A549 (cell line): Measurements from ENCODE around the gene EP400. TPM values are rescaled to one million over a fixed set of nuclear protein-coding genes. Genes with fewer than 3 reads are reported as not detected.

Experiments
- ATAC-seq, 2 experiments: fragments of 200-7000 bp in 1 of 2; fragments of >200 bp in 1 of 2; cut with Nextera tagmentation in 1 of 2; cut with Tn5 transposase in 1 of 2; 3 replicates each; pipeline versions ENCODE4 v1.8.0 to v1.9.1; 2018 to 2020; ENCODE audit warnings: mild to moderate bottlenecking in 1 of 2, moderate library complexity in 1 of 2
- CTCF ChIA-PET: fragments of 300-600 bp; sonication (Branson Sonifier 250); formaldehyde crosslinking; extraction: SDS; loops from one replicate; lab custom pipeline; 2021; ENCODE audit warnings: antibody characterized with exemption, inconsistent platforms; lab: Yijun Ruan, JAX
- POLR2A ChIA-PET: fragments of 350-600 bp; formaldehyde crosslinking; extraction: SDS; loops from one replicate; lab custom pipeline; 2021; ENCODE audit warnings: antibody characterized with exemption, inconsistent platforms; lab: Yijun Ruan, JAX
- DNase-seq, 2 experiments: peaks; one replicate each; pipeline versions ENCODE4 v3.0.0 to v3.0.0-alpha.2; 2011 to 2016; ENCODE audit warnings: low read depth in 1 of 2, low spot score in 1 of 2
- FAIRE-seq: peaks from 2 replicates; lab custom pipeline; 2011; peaks lifted over from hg19 to GRCh38; lab: Jason Lieb, UNC
- H3K27ac ChIP-seq, 2 experiments: fragments of >200 bp; sonication (Bioruptor Twin); formaldehyde crosslinking; 3 replicates each; pipeline ENCODE4 v1.5.1; 2016 to 2017
- H3K4me1 ChIP-seq: fragments of >200 bp; sonication (Bioruptor Twin); formaldehyde crosslinking; 3 replicates; pipeline ENCODE4 v1.6.1; 2016
- H3K4me2 ChIP-seq: fragments of >200 bp; sonication (Bioruptor Twin); formaldehyde crosslinking; 3 replicates; pipeline ENCODE4 v1.6.1; 2016
- H3K4me3 ChIP-seq: fragments of >200 bp; sonication (Bioruptor Twin); formaldehyde crosslinking; 3 replicates; pipeline ENCODE4 v1.5.1; 2016
- H3K9me3 ChIP-seq: fragments of >200 bp; sonication (Bioruptor Twin); formaldehyde crosslinking; 3 replicates; pipeline ENCODE4 v1.6.1; 2016
- CBX8 ChIP-seq: fragments of 200-600 bp; sonication (generic); IDR thresholded peaks from 2 replicates; pipeline ENCODE4 v1.6.1; 2016
- CEBPB ChIP-seq, 2 experiments: fragments of >200 bp in 1 of 2; sonication (Bioruptor Twin) in 1 of 2; formaldehyde crosslinking in 1 of 2; IDR thresholded peaks; 2 replicates each; pipeline ENCODE4 v1.6.1; 2012 to 2016
- EHMT2 ChIP-seq: fragments of 200-600 bp; sonication (generic); IDR thresholded peaks from 2 replicates; pipeline ENCODE4 v1.6.1; 2016; ENCODE audit warnings: antibody characterized with exemption, low read depth, mild to moderate bottlenecking, moderate library complexity
- EP300 ChIP-seq, 2 experiments: fragments of >200 bp; sonication (Bioruptor Twin); formaldehyde crosslinking; IDR thresholded peaks; 2 replicates in 1 of 2; 3 replicates in 1 of 2; pipeline ENCODE4 v1.6.1; 2016 to 2017
- GATA3 ChIP-seq: IDR thresholded peaks from 2 replicates; pipeline ENCODE4 v1.6.1; 2012; ENCODE audit warnings: borderline replicate concordance
- HDAC2 ChIP-seq: fragments of 200-600 bp; sonication (generic); IDR thresholded peaks from 2 replicates; pipeline ENCODE4 v1.6.1; 2016
- HOXA7 ChIP-seq: fragments of 250-450 bp; sonication (Bioruptor Pico); IDR thresholded peaks from 2 replicates; pipeline ENCODE4 v1.5.0; 2020; ENCODE audit warnings: mild to moderate bottlenecking, moderate library complexity
- HOXB13 ChIP-seq: fragments of 250-450 bp; sonication (Bioruptor Pico); IDR thresholded peaks from 2 replicates; pipeline ENCODE4 v1.5.0; 2020; ENCODE audit warnings: low read depth, mild to moderate bottlenecking, moderate library complexity
- KDM5A ChIP-seq: fragments of 200-600 bp; sonication (generic); IDR thresholded peaks from 2 replicates; pipeline ENCODE4 v1.6.1; 2016; ENCODE audit warnings: antibody characterized with exemption, mild to moderate bottlenecking
- MYC ChIP-seq: IDR thresholded peaks from 2 replicates; pipeline ENCODE4 v1.6.1; 2012; ENCODE audit warnings: mild to moderate bottlenecking, inconsistent platforms, low read length, improper control_type of control experiment, borderline replicate concordance
- NFE2L2 ChIP-seq: fragments of 150-350 bp; conservative IDR thresholded peaks from 2 replicates; pipeline ENCODE4 v1.6.1; 2014; ENCODE audit warnings: low read length
- NR3C1 ChIP-seq: fragments of >200 bp; sonication (Bioruptor Twin); formaldehyde crosslinking; IDR thresholded peaks from 3 replicates; pipeline ENCODE4 v1.6.1; 2017
- POLR2AphosphoS2 ChIP-seq: conservative IDR thresholded peaks from 2 replicates; pipeline ENCODE4 v1.6.1; 2012; ENCODE audit warnings: low read length, improper control_type of control experiment, inconsistent platforms
- RARB ChIP-seq: fragments of 250-450 bp; sonication (Bioruptor Pico); IDR thresholded peaks from 2 replicates; pipeline ENCODE4 v1.8.0; 2021; ENCODE audit warnings: mild to moderate bottlenecking, moderate library complexity
- RNF2 ChIP-seq: fragments of 200-600 bp; sonication (generic); IDR thresholded peaks from 2 replicates; pipeline ENCODE4 v1.6.1; 2016; ENCODE audit warnings: low read depth, mild to moderate bottlenecking, antibody characterized with exemption, moderate library complexity, borderline replicate concordance
- ZC3H11A ChIP-seq: fragments of 450-650 bp; IDR thresholded peaks from 2 replicates; pipeline ENCODE4 v1.6.1; 2014; ENCODE audit warnings: antibody characterized with exemption, mild to moderate bottlenecking
- ZNF302 ChIP-seq: fragments of 250-450 bp; sonication (Bioruptor Pico); IDR thresholded peaks from 2 replicates; pipeline ENCODE4 v1.9.0; 2021; ENCODE audit warnings: inconsistent platforms, mild to moderate bottlenecking, moderate library complexity
- ZSCAN20 ChIP-seq: fragments of 250-450 bp; sonication (Bioruptor Pico); IDR thresholded peaks from 2 replicates; pipeline ENCODE4 v1.8.0; 2022; ENCODE audit warnings: mild to moderate bottlenecking, moderate library complexity
- WGBS: methylation state at CpG from one replicate; pipeline ENCODE4 v1.1.6; 2017; ENCODE audit errors: missing lambda C conversion rate; 5-methylcytosine and 5-hydroxymethylcytosine counted together
- polyA plus RNA-seq, 4 experiments: library from polyadenylated mRNA; depleted of rRNA in 3 of 4; stranded (reverse); fragments of >200 nt; fragmentation: RNase III in 1 of 4; extraction: RNeasy Plus Mini Kit Qiagen cat#74134 plus additional on column Dnase treatment in 1 of 4; gene quantifications; 2 replicates in 3 of 4; 3 replicates in 1 of 4; pipeline ENCODE4 v1.2.3, GENCODE V29; 2011 to 2017
- TF ChIP-seq, protein P1 (sequence below): IDR thresholded peaks from 2 replicates; pipeline ENCODE4 v1.6.1; 2012
- TF ChIP-seq, protein P2 (sequence below): fragments of 450-650 bp; IDR thresholded peaks from 2 replicates; pipeline ENCODE4 v1.6.1; 2014; ENCODE audit warnings: antibody characterized with exemption
- TF ChIP-seq, protein P3 (sequence below): IDR thresholded peaks from 2 replicates; pipeline ENCODE4 v1.6.1; 2012
- TF ChIP-seq, protein P4 (sequence below): fragments of >200 bp; sonication (Bioruptor Twin); formaldehyde crosslinking; IDR thresholded peaks from 3 replicates; pipeline ENCODE4 v1.6.1; 2016
- TF ChIP-seq, protein P5 (sequence below): fragments of >200 bp; sonication (Bioruptor Twin); formaldehyde crosslinking; IDR thresholded peaks from 2 replicates; pipeline ENCODE4 v1.6.1; 2016
- TF ChIP-seq, protein P6 (sequence below): fragments of 250-450 bp; sonication (Bioruptor Pico); IDR thresholded peaks from 2 replicates; pipeline ENCODE4 v1.5.0; 2020; ENCODE audit warnings: low read depth, mild to moderate bottlenecking, moderate library complexity
- TF ChIP-seq, protein P7 (sequence below): IDR thresholded peaks from 2 replicates; pipeline ENCODE4 v1.6.1; 2012; ENCODE audit warnings: low read depth, borderline replicate concordance

Gene EP400
- polyA plus RNA-seq, 2 of the 4 experiments (the other 2 are of a cell fraction): 9.7 to 15.2 TPM

DNA sequence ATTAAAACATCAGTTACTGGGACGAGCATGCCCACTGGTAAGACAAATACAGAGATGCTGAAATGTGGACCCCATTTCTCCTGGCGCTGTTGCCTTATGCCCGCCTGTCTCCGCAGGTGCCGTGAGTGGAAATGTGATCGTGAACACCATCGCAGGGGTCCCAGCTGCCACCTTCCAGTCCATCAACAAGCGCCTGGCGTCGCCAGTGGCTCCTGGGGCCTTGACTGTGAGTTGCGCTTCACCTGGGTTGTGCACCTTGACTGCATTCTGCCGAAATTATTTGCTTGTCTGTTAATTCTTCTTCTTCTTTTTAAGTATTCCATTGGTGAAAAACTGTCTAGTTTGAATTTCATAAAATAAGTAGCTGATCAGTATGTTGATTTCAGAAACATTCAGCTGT is 105.2 kb downstream of the EP400 start:
- Histone ChIP-seq H3K9me3 (no peaks in the 10 kb centered on the region), H3K27ac (no peak overlapping the region), H3K4me2 (no peak overlapping the region), H3K4me1 (no peaks in the 10 kb centered on the region), H3K4me3 (no peak overlapping the region)
- CTCF ChIA-PET: interaction anchor here (0.6 to 2.1 kb wide), 3 partner anchors 10 to 219 kb away, joined by 3 to 6 read pairs (median 4); no protein-coding TSS in a partner anchor
- POLR2A ChIA-PET: no interaction called here
- TF ChIP-seq, protein P1, sequence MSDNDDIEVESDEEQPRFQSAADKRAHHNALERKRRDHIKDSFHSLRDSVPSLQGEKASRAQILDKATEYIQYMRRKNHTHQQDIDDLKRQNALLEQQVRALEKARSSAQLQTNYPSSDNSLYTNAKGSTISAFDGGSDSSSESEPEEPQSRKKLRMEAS: no peak
- no peak for TF ChIP-seq POLR2AphosphoS2
- no peak for TF ChIP-seq HOXB13 (CRISPR knock-in tag)
- TF ChIP-seq, protein P2, sequence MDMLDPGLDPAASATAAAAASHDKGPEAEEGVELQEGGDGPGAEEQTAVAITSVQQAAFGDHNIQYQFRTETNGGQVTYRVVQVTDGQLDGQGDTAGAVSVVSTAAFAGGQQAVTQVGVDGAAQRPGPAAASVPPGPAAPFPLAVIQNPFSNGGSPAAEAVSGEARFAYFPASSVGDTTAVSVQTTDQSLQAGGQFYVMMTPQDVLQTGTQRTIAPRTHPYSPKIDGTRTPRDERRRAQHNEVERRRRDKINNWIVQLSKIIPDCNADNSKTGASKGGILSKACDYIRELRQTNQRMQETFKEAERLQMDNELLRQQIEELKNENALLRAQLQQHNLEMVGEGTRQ: no peak
- no peak for TF ChIP-seq NR3C1
- no peak for TF ChIP-seq CBX8
- TF ChIP-seq EP300 (IDR thresholded peaks at IDR 0.05): no peak
- TF ChIP-seq NFE2L2: no peak
- TF ChIP-seq, protein P3, sequence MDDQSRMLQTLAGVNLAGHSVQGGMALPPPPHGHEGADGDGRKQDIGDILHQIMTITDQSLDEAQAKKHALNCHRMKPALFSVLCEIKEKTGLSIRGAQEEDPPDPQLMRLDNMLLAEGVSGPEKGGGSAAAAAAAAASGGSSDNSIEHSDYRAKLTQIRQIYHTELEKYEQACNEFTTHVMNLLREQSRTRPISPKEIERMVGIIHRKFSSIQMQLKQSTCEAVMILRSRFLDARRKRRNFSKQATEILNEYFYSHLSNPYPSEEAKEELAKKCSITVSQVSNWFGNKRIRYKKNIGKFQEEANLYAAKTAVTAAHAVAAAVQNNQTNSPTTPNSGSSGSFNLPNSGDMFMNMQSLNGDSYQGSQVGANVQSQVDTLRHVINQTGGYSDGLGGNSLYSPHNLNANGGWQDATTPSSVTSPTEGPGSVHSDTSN: no peak
- TF ChIP-seq, protein P4, sequence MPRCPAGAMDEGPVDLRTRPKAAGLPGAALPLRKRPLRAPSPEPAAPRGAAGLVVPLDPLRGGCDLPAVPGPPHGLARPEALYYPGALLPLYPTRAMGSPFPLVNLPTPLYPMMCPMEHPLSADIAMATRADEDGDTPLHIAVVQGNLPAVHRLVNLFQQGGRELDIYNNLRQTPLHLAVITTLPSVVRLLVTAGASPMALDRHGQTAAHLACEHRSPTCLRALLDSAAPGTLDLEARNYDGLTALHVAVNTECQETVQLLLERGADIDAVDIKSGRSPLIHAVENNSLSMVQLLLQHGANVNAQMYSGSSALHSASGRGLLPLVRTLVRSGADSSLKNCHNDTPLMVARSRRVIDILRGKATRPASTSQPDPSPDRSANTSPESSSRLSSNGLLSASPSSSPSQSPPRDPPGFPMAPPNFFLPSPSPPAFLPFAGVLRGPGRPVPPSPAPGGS: no peak
- no peak for TF ChIP-seq ZC3H11A
- TF ChIP-seq EHMT2: no peak
- TF ChIP-seq RARB (CRISPR knock-in tag): no peak
- DNase-seq (no peak), ATAC-seq (no peak), FAIRE-seq (no peak)
- WGBS: 95% methylated on average over 12 of the region's 12 CpGs

DNA sequence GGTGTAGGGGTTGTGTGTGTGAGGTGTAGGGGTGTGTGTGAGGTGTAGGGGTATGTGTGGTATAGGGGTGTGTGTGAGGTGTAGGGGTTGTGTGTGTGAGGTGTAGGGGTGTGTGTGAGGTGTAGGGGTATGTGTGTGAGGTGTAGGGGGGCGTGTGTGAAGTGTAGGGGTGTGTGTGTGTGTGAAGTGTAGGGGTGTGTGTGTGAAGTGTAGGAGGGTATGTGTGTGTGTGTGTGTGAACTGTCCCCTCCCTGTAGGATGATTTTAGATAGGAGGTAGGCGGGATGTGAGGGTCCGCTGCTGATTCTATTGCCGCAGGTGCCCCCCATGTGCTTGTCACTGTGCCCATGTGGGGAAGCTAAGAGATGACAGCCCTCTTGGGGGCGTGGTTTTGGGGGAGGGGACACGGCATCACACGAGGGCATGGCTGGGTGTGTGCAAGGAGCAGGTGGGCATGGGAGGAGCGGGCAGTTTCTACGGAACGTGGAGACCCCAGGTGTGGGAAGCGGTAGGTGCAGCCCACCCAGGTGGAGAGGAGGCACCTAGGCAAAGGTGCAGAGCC is 105.9 kb downstream of the EP400 start:
- no peak for ATAC-seq
- CTCF ChIA-PET: interaction anchor here (2.1 kb wide), 1 partner anchor 9 kb away, joined by 6 read pairs; no protein-coding TSS in a partner anchor
- Histone ChIP-seq H3K4me3 (no peak overlapping the region), H3K4me1 (no peaks in the 10 kb centered on the region)
- POLR2A ChIA-PET: no interaction called here
- TF ChIP-seq ZSCAN20 (CRISPR knock-in tag) (no peak), HDAC2 (no peak), CEBPB (IDR thresholded peaks at IDR 0.05) (no peak), NR3C1 (no peak), MYC (no peak), RNF2 (no peak), KDM5A (no peak), ZNF302 (CRISPR knock-in tag) (no peak), HOXA7 (CRISPR knock-in tag) (no peak), GATA3 (no peak)
- TF ChIP-seq, protein P5, sequence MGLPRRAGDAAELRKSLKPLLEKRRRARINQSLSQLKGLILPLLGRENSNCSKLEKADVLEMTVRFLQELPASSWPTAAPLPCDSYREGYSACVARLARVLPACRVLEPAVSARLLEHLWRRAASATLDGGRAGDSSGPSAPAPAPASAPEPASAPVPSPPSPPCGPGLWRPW: no peak
- TF ChIP-seq, protein P6, sequence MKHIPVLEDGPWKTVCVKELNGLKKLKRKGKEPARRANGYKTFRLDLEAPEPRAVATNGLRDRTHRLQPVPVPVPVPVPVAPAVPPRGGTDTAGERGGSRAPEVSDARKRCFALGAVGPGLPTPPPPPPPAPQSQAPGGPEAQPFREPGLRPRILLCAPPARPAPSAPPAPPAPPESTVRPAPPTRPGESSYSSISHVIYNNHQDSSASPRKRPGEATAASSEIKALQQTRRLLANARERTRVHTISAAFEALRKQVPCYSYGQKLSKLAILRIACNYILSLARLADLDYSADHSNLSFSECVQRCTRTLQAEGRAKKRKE (CRISPR knock-in tag): no peak
- TF ChIP-seq, protein P7, sequence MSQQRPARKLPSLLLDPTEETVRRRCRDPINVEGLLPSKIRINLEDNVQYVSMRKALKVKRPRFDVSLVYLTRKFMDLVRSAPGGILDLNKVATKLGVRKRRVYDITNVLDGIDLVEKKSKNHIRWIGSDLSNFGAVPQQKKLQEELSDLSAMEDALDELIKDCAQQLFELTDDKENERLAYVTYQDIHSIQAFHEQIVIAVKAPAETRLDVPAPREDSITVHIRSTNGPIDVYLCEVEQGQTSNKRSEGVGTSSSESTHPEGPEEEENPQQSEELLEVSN: no peak
- TF ChIP-seq, all 56 proteins: peak for 0
- DNase-seq: no peak
- no peak overlapping the region for H3K27ac ChIP-seq
- no peak overlapping the region for H3K4me2 ChIP-seq
- no peak for FAIRE-seq
- no peaks in the 10 kb centered on the region for H3K9me3 ChIP-seq
- 89% methylated on average over 11 of the region's 11 CpGs for WGBS
